Endothelial cell of umbilical vein (primary cell): Measurements from ENCODE around the gene ZNF440. TPM values are rescaled to one million over a fixed set of nuclear protein-coding genes. Genes with fewer than 3 reads are reported as not detected.

Experiments used
- BruUV-seq: library from RNA; stranded (reverse); fragments of 400-500 nt; replicated peaks from 2 replicates; lab custom pipeline; 2021; lab: Mats Ljungman, UMichigan
- CTCF ChIA-PET: fragments of 300-600, 350-600 bp; sonication (Branson Sonifier 250); formaldehyde crosslinking; loops from one replicate; lab custom pipeline; 2021; ENCODE audit warnings: antibody characterized with exemption, inconsistent platforms; lab: Charles Lee
- POLR2A ChIA-PET: fragments of 300-600, 350-600 bp; sonication (Branson Sonifier 250); formaldehyde crosslinking; loops from one replicate; lab custom pipeline; 2021; ENCODE audit warnings: antibody characterized with exemption, inconsistent platforms; lab: Charles Lee
- DNase-seq: peaks from one replicate; pipeline ENCODE4 v3.0.0-alpha.2; 2011; ENCODE audit warnings: low read depth, low spot score
- FAIRE-seq: peaks from 2 replicates; lab custom pipeline; 2011; peaks lifted over from hg19 to GRCh38; lab: Jason Lieb, UNC
- H2AFZ ChIP-seq: 2 replicates; pipeline ENCODE4 v1.6.0; 2012; ENCODE audit warnings: low read depth, low read length, control low read depth, inconsistent platforms
- H3K27ac ChIP-seq: 2 replicates; pipeline ENCODE4 v1.5.1; 2011; ENCODE audit warnings: low read depth, mild to moderate bottlenecking, control low read depth, low read length, moderate library complexity; ENCODE audit not compliant: insufficient read depth
- H3K27me3 ChIP-seq, 2 experiments: 2 replicates each; pipeline versions ENCODE4 v1.6.0 to v1.6.1; 2011; ENCODE audit warnings: low read length in 2 of 2, mixed read lengths in 1 of 2; ENCODE audit not compliant: control insufficient read depth in 2 of 2, insufficient read depth in 2 of 2
- H3K36me3 ChIP-seq, 2 experiments: 2 replicates in 1 of 2; 3 replicates in 1 of 2; pipeline ENCODE4 v1.5.1; 2011; ENCODE audit warnings: low read length in 2 of 2, mild to moderate bottlenecking in 1 of 2, moderate library complexity in 1 of 2; ENCODE audit not compliant: control insufficient read depth in 2 of 2, insufficient read depth in 2 of 2; ENCODE audit errors: extremely low read depth in 1 of 2
- H3K4me1 ChIP-seq: 3 replicates; pipeline ENCODE4 v1.5.1; 2011; ENCODE audit warnings: mild to moderate bottlenecking, low read length; ENCODE audit not compliant: control insufficient read depth, insufficient read depth; ENCODE audit errors: extremely low read depth
- H3K4me2 ChIP-seq: 2 replicates; pipeline ENCODE4 v1.6.1; 2011; ENCODE audit warnings: low read length, control low read depth, mixed read lengths; ENCODE audit not compliant: insufficient read depth
- H3K4me3 ChIP-seq, 3 experiments: fragments of 200-600 bp in 1 of 3; sonication (generic), shearing (Covaris generic) in 1 of 3; replicated peaks in 1 of 3; 2 replicates each; pipeline ENCODE4 v1.5.1; 2011 to 2016; ENCODE audit warnings: control low read depth in 3 of 3, low read length in 3 of 3, mild to moderate bottlenecking in 2 of 3, inconsistent platforms in 1 of 3, low read depth in 1 of 3, moderate library complexity in 1 of 3; ENCODE audit not compliant: insufficient read depth in 1 of 3
- H3K79me2 ChIP-seq: 2 replicates; pipeline ENCODE4 v1.6.0; 2012; ENCODE audit warnings: low read length, inconsistent platforms; ENCODE audit not compliant: control insufficient read depth, insufficient read depth
- H3K9ac ChIP-seq: replicated peaks from 2 replicates; pipeline ENCODE3; 2011; ENCODE audit warnings: low read length, control low read depth; ENCODE audit not compliant: insufficient read depth; ENCODE audit errors: extremely low read depth
- H3K9me1 ChIP-seq: replicated peaks from 3 replicates; pipeline ENCODE4 v1.6.0; 2011; ENCODE audit warnings: mild to moderate bottlenecking, low read length; ENCODE audit not compliant: control insufficient read depth, insufficient read depth; ENCODE audit errors: extremely low read depth
- H3K9me3 ChIP-seq: replicated peaks from 2 replicates; pipeline ENCODE4 v1.5.1; 2012; ENCODE audit warnings: low read length, inconsistent platforms; ENCODE audit not compliant: control insufficient read depth, insufficient read depth
- H4K20me1 ChIP-seq: replicated peaks from 2 replicates; pipeline ENCODE3; 2011; ENCODE audit warnings: mild to moderate bottlenecking, low read length; ENCODE audit not compliant: control insufficient read depth, insufficient read depth; ENCODE audit errors: extremely low read depth
- EZH2 ChIP-seq: IDR thresholded peaks from 2 replicates; pipeline ENCODE4 v1.6.1; 2012; ENCODE audit warnings: borderline replicate concordance, low read depth, mild to moderate bottlenecking, moderate library complexity, low read length, inconsistent platforms; ENCODE audit not compliant: severe bottlenecking
- FOS ChIP-seq: IDR thresholded peaks from 2 replicates; pipeline ENCODE4 v1.6.1; 2011; ENCODE audit warnings: mild to moderate bottlenecking, low read length, moderate library complexity, borderline replicate concordance; ENCODE audit not compliant: insufficient read depth
- GATA2 ChIP-seq: IDR thresholded peaks from 2 replicates; pipeline ENCODE4 v1.7.0; 2011; ENCODE audit warnings: low read depth, mild to moderate bottlenecking, moderate library complexity, mixed read lengths, low read length; ENCODE audit not compliant: insufficient read length, insufficient read depth
- JUN ChIP-seq: IDR thresholded peaks from 2 replicates; pipeline ENCODE4 v1.6.1; 2011; ENCODE audit warnings: borderline replicate concordance, low read depth; ENCODE audit not compliant: insufficient read length, insufficient read depth
- MYC ChIP-seq: IDR thresholded peaks from one replicate; pipeline ENCODE4 v1.6.1; 2011; ENCODE audit warnings: mild to moderate bottlenecking, low read depth, low read length
- POLR2A ChIP-seq: IDR thresholded peaks from 2 replicates; pipeline ENCODE4 v1.6.1; 2012; ENCODE audit warnings: low read depth, mild to moderate bottlenecking, control low read depth, low read length
- POLR2AphosphoS5 ChIP-seq: IDR thresholded peaks from 2 replicates; pipeline ENCODE4 v1.6.1; 2012; ENCODE audit warnings: low read depth, mild to moderate bottlenecking, control low read depth, low read length, moderate library complexity; ENCODE audit not compliant: insufficient read depth
- dilution Hi-C: fragments of 300-500 bp; cut with MboI; formaldehyde crosslinking; loops from one replicate; pipeline ENCODE4 v1.15.0; 2019; ENCODE audit warnings: low sequenced_read_pairs; ENCODE audit not compliant: extremely low pct_ligation_motif_present
- intact Hi-C: fragments of 100-400 bp; cut with micrococcal nuclease; formaldehyde crosslinking; loops from one replicate; pipeline ENCODE4 v1.10.0; 2022
- polyA plus RNA-seq, 4 experiments: library from polyadenylated mRNA; depleted of rRNA in 3 of 4; stranded (reverse) in 3 of 4; unstranded in 1 of 4; fragments of >200 nt; gene quantifications; 2 replicates each; pipeline versions ENCODE4 v1.2.1 to v1.2.3, GENCODE V29; 2011 to 2012; ENCODE audit warnings: missing spikeins in 1 of 4
- total RNA-seq: library from RNA; stranded (reverse); gene quantifications from 2 replicates; pipeline ENCODE4 v1.2.3, GENCODE V29; 2021
- TF ChIP-seq, protein P1 (sequence below): IDR thresholded peaks from 2 replicates; pipeline ENCODE4 v1.6.1; 2011; ENCODE audit not compliant: insufficient read depth, insufficient read length
- TF ChIP-seq, protein P2 (sequence below), 2 donors: IDR thresholded peaks; 1 replicate in 1 of 2; 2 replicates in 1 of 2; pipeline ENCODE4 v1.5.1; 2011; ENCODE audit warnings: low read length in 2 of 2, mild to moderate bottlenecking in 2 of 2, moderate library complexity in 2 of 2, control low read depth in 1 of 2, inconsistent platforms in 1 of 2, low read depth in 1 of 2; ENCODE audit not compliant: insufficient read depth in 1 of 2; ENCODE audit errors: extremely low read depth in 1 of 2

The ZNF440 gene
- total and polyA plus RNA-seq, 2 donors (not counting 3 experiments of a cell fraction or from before 2014, with no cell fraction given): 2.2 to 13.3 TPM

DNA sequence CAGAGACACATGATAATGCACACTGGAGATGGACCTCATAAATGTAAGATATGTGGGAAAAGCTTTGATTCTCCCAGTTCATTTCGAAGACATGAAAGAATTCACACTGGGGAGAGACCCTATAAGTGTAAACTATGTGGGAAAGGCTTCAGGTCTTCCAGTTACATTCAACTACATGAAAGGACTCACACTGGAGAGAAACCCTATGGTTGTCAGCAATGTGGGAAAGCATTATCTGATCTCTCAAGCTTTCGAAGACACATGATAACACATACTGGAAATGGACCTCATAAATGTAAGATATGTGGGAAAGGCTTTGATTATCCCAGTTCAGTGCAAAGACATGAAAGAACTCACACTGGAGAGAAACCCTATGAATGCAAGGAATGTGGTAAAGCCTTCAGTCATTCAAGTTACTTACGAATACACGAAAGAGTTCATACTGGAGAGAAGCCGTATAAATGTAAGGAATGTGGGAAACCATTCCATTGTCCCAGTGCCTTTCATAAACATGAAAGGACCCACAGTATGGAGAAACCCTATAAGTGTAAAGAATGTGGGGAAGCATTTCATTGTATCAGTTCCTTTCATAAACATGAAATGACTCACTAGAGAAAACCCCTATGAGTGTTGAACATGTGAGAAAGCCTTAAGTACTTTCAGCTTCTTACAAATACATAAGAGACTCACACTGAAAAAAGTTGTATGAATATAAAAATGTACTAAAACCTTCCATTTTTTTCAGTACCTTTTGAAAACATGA, 32.6 kb upstream of the ZNF440 start:
- Histone ChIP-seq H3K4me1 (no peaks in the 10 kb centered on the region), H3K79me2 (no peaks in the 10 kb centered on the region), H4K20me1 (no peaks in the 10 kb centered on the region), H3K36me3 (peaks cover 10 to 13% of the 10 kb centered on the region in 2 experiments), H3K4me2 (no peak overlapping the region), H2AFZ (no peak overlapping the region), H3K4me3 (no peak overlapping the region), H3K27me3 (no peaks in the 10 kb centered on the region), H3K9me1 (no peaks in the 10 kb centered on the region), H3K9me3 (peaks cover 30% of the 10 kb centered on the region), H3K9ac (no peak overlapping the region), H3K27ac (no peak overlapping the region)
- POLR2A ChIA-PET: no interaction called here
- CTCF ChIA-PET: no interaction called here
- TF ChIP-seq POLR2AphosphoS5: no peak
- TF ChIP-seq, protein P1, sequence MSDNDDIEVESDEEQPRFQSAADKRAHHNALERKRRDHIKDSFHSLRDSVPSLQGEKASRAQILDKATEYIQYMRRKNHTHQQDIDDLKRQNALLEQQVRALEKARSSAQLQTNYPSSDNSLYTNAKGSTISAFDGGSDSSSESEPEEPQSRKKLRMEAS: no peak
- TF ChIP-seq, protein P2, sequence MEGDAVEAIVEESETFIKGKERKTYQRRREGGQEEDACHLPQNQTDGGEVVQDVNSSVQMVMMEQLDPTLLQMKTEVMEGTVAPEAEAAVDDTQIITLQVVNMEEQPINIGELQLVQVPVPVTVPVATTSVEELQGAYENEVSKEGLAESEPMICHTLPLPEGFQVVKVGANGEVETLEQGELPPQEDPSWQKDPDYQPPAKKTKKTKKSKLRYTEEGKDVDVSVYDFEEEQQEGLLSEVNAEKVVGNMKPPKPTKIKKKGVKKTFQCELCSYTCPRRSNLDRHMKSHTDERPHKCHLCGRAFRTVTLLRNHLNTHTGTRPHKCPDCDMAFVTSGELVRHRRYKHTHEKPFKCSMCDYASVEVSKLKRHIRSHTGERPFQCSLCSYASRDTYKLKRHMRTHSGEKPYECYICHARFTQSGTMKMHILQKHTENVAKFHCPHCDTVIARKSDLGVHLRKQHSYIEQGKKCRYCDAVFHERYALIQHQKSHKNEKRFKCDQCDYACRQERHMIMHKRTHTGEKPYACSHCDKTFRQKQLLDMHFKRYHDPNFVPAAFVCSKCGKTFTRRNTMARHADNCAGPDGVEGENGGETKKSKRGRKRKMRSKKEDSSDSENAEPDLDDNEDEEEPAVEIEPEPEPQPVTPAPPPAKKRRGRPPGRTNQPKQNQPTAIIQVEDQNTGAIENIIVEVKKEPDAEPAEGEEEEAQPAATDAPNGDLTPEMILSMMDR (IDR thresholded peaks at IDR 0.05; ENCODE audit: extremely low read depth in 1 of 2, insufficient read depth in 1 of 2, low read depth in 1 of 2, low read length in 2 of 2): no peak
- no peak for TF ChIP-seq POLR2A
- no peak for TF ChIP-seq GATA2
- no peak for TF ChIP-seq EZH2
- TF ChIP-seq FOS: no peak
- no peak for TF ChIP-seq MYC
- TF ChIP-seq JUN: no peak
- no peak for DNase-seq
- FAIRE-seq: no peak
- no TSS peak for BruUV-seq
- dilution Hi-C loops (no loop called here), intact Hi-C loops (no loop called here)
